GM12878 (cell line): ENCODE results near the gene ZNF804A. TPM values are rescaled to one million over a fixed set of nuclear protein-coding genes. Genes with fewer than 3 reads are reported as not detected.

Experiments
- ATAC-seq: fragments of 200-7000 bp; cut with Tn5 transposase; 3 replicates; pipeline ENCODE4 v1.9.1; 2020; ENCODE audit warnings: mild to moderate bottlenecking, moderate library complexity
- BruUV-seq: library from RNA; stranded (reverse); fragments of 400-500 nt; replicated peaks from 2 replicates; lab custom pipeline; 2021; lab: Mats Ljungman, UMichigan
- CTCF ChIA-PET: fragments of 300-600 bp; sonication (Branson Sonifier 250); formaldehyde crosslinking; extraction: SDS; loops from one replicate; lab custom pipeline; 2021; ENCODE audit warnings: inconsistent platforms; lab: Yijun Ruan, JAX
- POLR2A ChIA-PET: fragments of 350-600 bp; formaldehyde crosslinking; extraction: SDS; loops from one replicate; lab custom pipeline; 2021; ENCODE audit warnings: inconsistent platforms; lab: Charles Lee
- RAD21 ChIA-PET: fragments of 300-600 bp; sonication (Branson Sonifier 250); formaldehyde crosslinking; loops from one replicate; lab custom pipeline; 2023; ENCODE audit warnings: antibody characterized with exemption; ENCODE audit not compliant: unreplicated experiment; lab: Charles Lee
- SMC1A ChIA-PET: fragments of 300-600 bp; sonication (Branson Sonifier 250); formaldehyde crosslinking; loops from one replicate; lab custom pipeline; 2023; ENCODE audit not compliant: unreplicated experiment, uncharacterized antibody; lab: Charles Lee
- DNase-seq: peaks from one replicate; pipeline ENCODE4 v3.0.0-alpha.2; 2011; ENCODE audit warnings: low read depth, low spot score
- FAIRE-seq: peaks from 3 replicates; lab custom pipeline; 2011; peaks lifted over from hg19 to GRCh38; lab: Jason Lieb, UNC
- H2AFZ ChIP-seq: 2 replicates; pipeline ENCODE4 v1.6.0; 2011; ENCODE audit warnings: low read depth, low read length, control low read depth; ENCODE audit not compliant: control insufficient read depth
- H3K27ac ChIP-seq: 2 replicates; pipeline ENCODE4 v1.5.1; 2011; ENCODE audit warnings: control low read depth; ENCODE audit not compliant: control insufficient read depth, insufficient read depth
- H3K27me3 ChIP-seq, 2 experiments: replicated peaks in 1 of 2; 2 replicates each; pipeline versions ENCODE4 v1.6.0 to v1.6.1; 2011; ENCODE audit warnings: low read length in 1 of 2; ENCODE audit not compliant: control insufficient read depth in 2 of 2, insufficient read depth in 2 of 2
- H3K36me3 ChIP-seq, 2 experiments: 2 replicates each; pipeline ENCODE4 v1.5.1; 2011; ENCODE audit warnings: low read length in 1 of 2; ENCODE audit not compliant: control insufficient read depth in 2 of 2, insufficient read depth in 2 of 2
- H3K4me1 ChIP-seq: 2 replicates; pipeline ENCODE4 v1.6.1; 2011; ENCODE audit warnings: mild to moderate bottlenecking, low read length, moderate library complexity, mixed read lengths; ENCODE audit not compliant: control insufficient read depth, insufficient read depth
- H3K4me2 ChIP-seq: 2 replicates; pipeline ENCODE4 v1.6.0; 2011; ENCODE audit warnings: control low read depth; ENCODE audit not compliant: control insufficient read depth, insufficient read depth
- H3K4me3 ChIP-seq: fragments of 200-600 bp; sonication (generic); 2 replicates; pipeline ENCODE4 v1.5.1; 2016
- H3K79me2 ChIP-seq: 2 replicates; pipeline ENCODE4 v1.6.0; 2011; ENCODE audit warnings: low read length; ENCODE audit not compliant: control insufficient read depth, insufficient read depth
- H3K9ac ChIP-seq: 2 replicates; pipeline ENCODE4 v1.8.0; 2011; ENCODE audit warnings: low read length, control low read depth, mixed read lengths; ENCODE audit not compliant: control insufficient read depth, insufficient read depth
- H3K9me3 ChIP-seq: replicated peaks from 3 replicates; pipeline ENCODE4 v1.5.1; 2011; ENCODE audit warnings: mild to moderate bottlenecking, low read length; ENCODE audit not compliant: control insufficient read depth, insufficient read depth
- H4K20me1 ChIP-seq: 2 replicates; pipeline ENCODE4 v1.6.0; 2011; ENCODE audit not compliant: control insufficient read depth, insufficient read depth
- ATF2 ChIP-seq: IDR thresholded peaks from 2 replicates; pipeline ENCODE4 v1.6.1; 2012; ENCODE audit warnings: low read length, inconsistent platforms
- DPF2 ChIP-seq: fragments of 450-650 bp; IDR thresholded peaks from 2 replicates; pipeline ENCODE4 v1.6.1; 2017; ENCODE audit warnings: mild to moderate bottlenecking
- RAD51 ChIP-seq: fragments of 450-650 bp; IDR thresholded peaks from 2 replicates; pipeline ENCODE4 v1.6.1; 2016; ENCODE audit warnings: moderate library complexity, mild to moderate bottlenecking, inconsistent platforms
- TCF7 ChIP-seq: IDR thresholded peaks from 2 replicates; pipeline ENCODE4 v1.6.1; 2014; ENCODE audit warnings: antibody characterized with exemption, borderline replicate concordance
- ZNF207 ChIP-seq: fragments of 450-650 bp; IDR thresholded peaks from 2 replicates; pipeline ENCODE4 v1.6.1; 2014; ENCODE audit warnings: antibody characterized with exemption, mild to moderate bottlenecking, borderline replicate concordance
- in situ Hi-C: fragments of 300-500 bp; cut with MboI; formaldehyde crosslinking; loops from 9 replicates; pipeline ENCODE4 v1.14.3; 2018; ENCODE audit warnings: mixed read lengths
- intact Hi-C: fragments of 100-400 bp; cut with micrococcal nuclease; formaldehyde crosslinking; loops from one replicate; pipeline ENCODE4 v1.14.2; 2022; ENCODE audit not compliant: unreplicated experiment
- polyA plus RNA-seq, 11 experiments: library from polyadenylated mRNA; depleted of rRNA in 4 of 11; unstranded in 6 of 11; stranded (reverse) in 5 of 11; fragments of >200 nt; fragmentation: Nextera tagmentation in 4 of 11; fragmentation: Illumina TruSeq in 1 of 11; extraction: Ambion mirVana in 4 of 11; extraction: Trizol in 1 of 11; gene quantifications; 1 replicate in 1 of 11; 2 replicates in 10 of 11; pipeline versions ENCODE4 v1.2.1 to v1.2.3, GENCODE V29; 2011 to 2016; ENCODE audit warnings: inconsistent platforms in 2 of 11, missing spikeins in 2 of 11, low read depth in 1 of 11
- total RNA-seq, 4 experiments: library from RNA; depleted of rRNA in 3 of 4; stranded (reverse); fragments of >200 nt in 3 of 4; fragmentation: Illumina TruSeq in 1 of 4; extraction: Trizol in 1 of 4; gene quantifications; 2 replicates each; pipeline versions ENCODE4 v1.2.1 to v1.2.3, GENCODE V29; 2013 to 2021
- TF ChIP-seq, protein P1 (sequence below): fragments of 450-650 bp; IDR thresholded peaks from 2 replicates; pipeline ENCODE4 v1.6.1; 2017; ENCODE audit warnings: mild to moderate bottlenecking, moderate library complexity

ZNF804A gene
- total and polyA plus RNA-seq, 10 of the 15 experiments (the other 5 are each of a cell fraction or from before 2014, with no cell fraction given) = 0.19 to 2.3 (median 1.4) TPM

DNA sequence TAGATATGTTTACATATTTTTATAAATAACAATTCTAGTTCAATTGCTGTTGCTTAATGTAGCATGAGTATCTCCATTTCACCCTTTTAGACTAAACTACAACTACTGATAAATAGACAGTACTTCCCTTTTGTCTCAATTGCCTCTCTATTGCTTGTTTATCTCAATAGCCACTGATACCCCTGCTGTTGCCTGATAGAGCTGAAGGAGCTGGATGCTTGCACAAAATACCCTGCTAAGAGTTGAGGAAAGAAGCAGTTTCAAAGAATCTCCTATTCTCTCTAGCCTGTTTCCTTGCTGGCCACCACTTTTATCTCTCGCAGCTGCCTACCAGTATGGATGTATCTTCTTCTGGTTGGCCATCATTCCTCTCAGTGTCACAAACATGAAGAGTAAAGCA lies 16.9 kb upstream of the ZNF804A start (continued):
- no peak for TF ChIP-seq RAD51
- no peak for TF ChIP-seq DPF2
- no peak for TF ChIP-seq ATF2

DNA sequence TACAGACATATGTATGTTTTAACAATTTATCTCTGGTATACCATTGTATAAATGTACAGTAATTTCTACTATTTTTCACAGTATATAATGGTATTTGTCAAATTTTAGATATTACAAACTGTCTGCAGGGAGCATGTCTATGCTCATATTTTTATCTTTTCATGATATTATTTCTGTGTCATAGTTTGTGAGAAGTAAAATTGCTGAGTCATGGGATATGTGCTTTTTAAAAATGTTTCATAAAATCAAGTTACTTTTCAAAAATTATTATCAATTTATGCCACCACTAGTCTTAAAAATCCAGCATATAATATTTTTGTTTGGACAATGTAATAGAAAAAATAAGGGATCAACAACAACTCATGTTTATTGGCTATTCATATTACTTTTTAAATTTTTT lies 9.1 kb upstream of the ZNF804A start:
- no peak for DNase-seq
- H2AFZ ChIP-seq = no peak overlapping the region
- ChIA-PET POLR2A (no interaction called here), CTCF (no interaction called here), SMC1A (no interaction called here)
- no TSS peak for BruUV-seq
- no peak for FAIRE-seq
- no peak for ATAC-seq
- H3K4me1 ChIP-seq = no peaks in the 10 kb centered on the region
- no peaks in the 10 kb centered on the region for H3K36me3 ChIP-seq
- no peaks in the 10 kb centered on the region for H4K20me1 ChIP-seq
- no peak overlapping the region for H3K4me3 ChIP-seq
- intact Hi-C loops = no loop called here
- H3K27ac ChIP-seq = no peak overlapping the region
- no peak overlapping the region for H3K9ac ChIP-seq
- H3K9me3 ChIP-seq = no peaks in the 10 kb centered on the region
- in situ Hi-C loops = no loop called here
- H3K27me3 ChIP-seq = no peaks in the 10 kb centered on the region
- no peak for TF ChIP-seq TCF7
- TF ChIP-seq, protein P1, sequence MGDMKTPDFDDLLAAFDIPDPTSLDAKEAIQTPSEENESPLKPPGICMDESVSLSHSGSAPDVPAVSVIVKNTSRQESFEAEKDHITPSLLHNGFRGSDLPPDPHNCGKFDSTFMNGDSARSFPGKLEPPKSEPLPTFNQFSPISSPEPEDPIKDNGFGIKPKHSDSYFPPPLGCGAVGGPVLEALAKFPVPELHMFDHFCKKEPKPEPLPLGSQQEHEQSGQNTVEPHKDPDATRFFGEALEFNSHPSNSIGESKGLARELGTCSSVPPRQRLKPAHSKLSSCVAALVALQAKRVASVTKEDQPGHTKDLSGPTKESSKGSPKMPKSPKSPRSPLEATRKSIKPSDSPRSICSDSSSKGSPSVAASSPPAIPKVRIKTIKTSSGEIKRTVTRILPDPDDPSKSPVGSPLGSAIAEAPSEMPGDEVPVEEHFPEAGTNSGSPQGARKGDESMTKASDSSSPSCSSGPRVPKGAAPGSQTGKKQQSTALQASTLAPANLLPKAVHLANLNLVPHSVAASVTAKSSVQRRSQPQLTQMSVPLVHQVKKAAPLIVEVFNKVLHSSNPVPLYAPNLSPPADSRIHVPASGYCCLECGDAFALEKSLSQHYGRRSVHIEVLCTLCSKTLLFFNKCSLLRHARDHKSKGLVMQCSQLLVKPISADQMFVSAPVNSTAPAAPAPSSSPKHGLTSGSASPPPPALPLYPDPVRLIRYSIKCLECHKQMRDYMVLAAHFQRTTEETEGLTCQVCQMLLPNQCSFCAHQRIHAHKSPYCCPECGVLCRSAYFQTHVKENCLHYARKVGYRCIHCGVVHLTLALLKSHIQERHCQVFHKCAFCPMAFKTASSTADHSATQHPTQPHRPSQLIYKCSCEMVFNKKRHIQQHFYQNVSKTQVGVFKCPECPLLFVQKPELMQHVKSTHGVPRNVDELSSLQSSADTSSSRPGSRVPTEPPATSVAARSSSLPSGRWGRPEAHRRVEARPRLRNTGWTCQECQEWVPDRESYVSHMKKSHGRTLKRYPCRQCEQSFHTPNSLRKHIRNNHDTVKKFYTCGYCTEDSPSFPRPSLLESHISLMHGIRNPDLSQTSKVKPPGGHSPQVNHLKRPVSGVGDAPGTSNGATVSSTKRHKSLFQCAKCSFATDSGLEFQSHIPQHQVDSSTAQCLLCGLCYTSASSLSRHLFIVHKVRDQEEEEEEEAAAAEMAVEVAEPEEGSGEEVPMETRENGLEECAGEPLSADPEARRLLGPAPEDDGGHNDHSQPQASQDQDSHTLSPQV = no peak
- no peak for TF ChIP-seq ZNF207
- TF ChIP-seq, all 136 proteins: peak for 0
- RAD21 ChIA-PET = no interaction called here
- no peaks in the 10 kb centered on the region for H3K79me2 ChIP-seq
- H3K4me2 ChIP-seq = no peak overlapping the region
